Measurements from ENCODE around the gene VPS39.

Gene VPS39

GRCh38 chr15:42128476-42128875, 79.6 kb downstream of the VPS39 start:
- Histone ChIP-seq H3K4me2 (ENCODE audit: low read length) (no peak overlapping the region), H3K79me2 (ENCODE audit: low read length) (no peaks in the 10 kb centered on the region), H2AFZ (ENCODE audit: low read depth, low read length) (no peak overlapping the region), H3K4me3 (ENCODE audit: low read length) (no peak overlapping the region), H3K9ac (ENCODE audit: low read length) (no peak overlapping the region), H4K20me1 (ENCODE audit: insufficient read depth, low read length) (no peaks in the 10 kb centered on the region), H3K27ac (ENCODE audit: low read length) (no peak overlapping the region), H3K4me1 (ENCODE audit: low read length) (peaks cover 4% of the 10 kb centered on the region), H3K9me3 (ENCODE audit: insufficient read depth, low read length) (no peaks in the 10 kb centered on the region), H3K27me3 (ENCODE audit: low read depth, low read length) (peaks cover 16% of the 10 kb centered on the region), H3K36me3 (replicated peaks; ENCODE audit: low read depth, low read length) (no peaks in the 10 kb centered on the region)
- TF ChIP-seq, protein P1, sequence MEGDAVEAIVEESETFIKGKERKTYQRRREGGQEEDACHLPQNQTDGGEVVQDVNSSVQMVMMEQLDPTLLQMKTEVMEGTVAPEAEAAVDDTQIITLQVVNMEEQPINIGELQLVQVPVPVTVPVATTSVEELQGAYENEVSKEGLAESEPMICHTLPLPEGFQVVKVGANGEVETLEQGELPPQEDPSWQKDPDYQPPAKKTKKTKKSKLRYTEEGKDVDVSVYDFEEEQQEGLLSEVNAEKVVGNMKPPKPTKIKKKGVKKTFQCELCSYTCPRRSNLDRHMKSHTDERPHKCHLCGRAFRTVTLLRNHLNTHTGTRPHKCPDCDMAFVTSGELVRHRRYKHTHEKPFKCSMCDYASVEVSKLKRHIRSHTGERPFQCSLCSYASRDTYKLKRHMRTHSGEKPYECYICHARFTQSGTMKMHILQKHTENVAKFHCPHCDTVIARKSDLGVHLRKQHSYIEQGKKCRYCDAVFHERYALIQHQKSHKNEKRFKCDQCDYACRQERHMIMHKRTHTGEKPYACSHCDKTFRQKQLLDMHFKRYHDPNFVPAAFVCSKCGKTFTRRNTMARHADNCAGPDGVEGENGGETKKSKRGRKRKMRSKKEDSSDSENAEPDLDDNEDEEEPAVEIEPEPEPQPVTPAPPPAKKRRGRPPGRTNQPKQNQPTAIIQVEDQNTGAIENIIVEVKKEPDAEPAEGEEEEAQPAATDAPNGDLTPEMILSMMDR (IDR thresholded peaks at IDR 0.05; ENCODE audit: low read depth, low read length) = no peak
- TF ChIP-seq EZH2phosphoT487 (IDR thresholded peaks at IDR 0.05; ENCODE audit: low read depth) = no peak

- no peaks in the 10 kb centered on the region for H4K20me1 ChIP-seq (ENCODE audit: insufficient read depth, low read length)
- no peak overlapping the region for H3K4me2 ChIP-seq (ENCODE audit: low read length)
- H3K27me3 ChIP-seq (ENCODE audit: low read depth, low read length) = peaks cover 15% of the 10 kb centered on the region
- no peak overlapping the region for H3K9ac ChIP-seq (ENCODE audit: low read length)
- TF ChIP-seq, protein P1 (IDR thresholded peaks at IDR 0.05; ENCODE audit: low read depth, low read length) = no peak
- no peak for TF ChIP-seq EZH2phosphoT487 (IDR thresholded peaks at IDR 0.05; ENCODE audit: low read depth)
- no peaks in the 10 kb centered on the region for H3K79me2 ChIP-seq (ENCODE audit: low read length)
- no peaks in the 10 kb centered on the region for H3K36me3 ChIP-seq (replicated peaks; ENCODE audit: low read depth, low read length)
- no peaks in the 10 kb centered on the region for H3K9me3 ChIP-seq (ENCODE audit: insufficient read depth, low read length)
- no peak overlapping the region for H3K4me3 ChIP-seq (ENCODE audit: low read length)
- no peak overlapping the region for H3K27ac ChIP-seq (ENCODE audit: low read length)
- H3K4me1 ChIP-seq (ENCODE audit: low read length) = no peaks in the 10 kb centered on the region
- H2AFZ ChIP-seq (ENCODE audit: low read depth, low read length) = no peak overlapping the region
Observed at GRCh38 chr15:42123546-42123945, 84.6 kb downstream of the VPS39 start.

DNA sequence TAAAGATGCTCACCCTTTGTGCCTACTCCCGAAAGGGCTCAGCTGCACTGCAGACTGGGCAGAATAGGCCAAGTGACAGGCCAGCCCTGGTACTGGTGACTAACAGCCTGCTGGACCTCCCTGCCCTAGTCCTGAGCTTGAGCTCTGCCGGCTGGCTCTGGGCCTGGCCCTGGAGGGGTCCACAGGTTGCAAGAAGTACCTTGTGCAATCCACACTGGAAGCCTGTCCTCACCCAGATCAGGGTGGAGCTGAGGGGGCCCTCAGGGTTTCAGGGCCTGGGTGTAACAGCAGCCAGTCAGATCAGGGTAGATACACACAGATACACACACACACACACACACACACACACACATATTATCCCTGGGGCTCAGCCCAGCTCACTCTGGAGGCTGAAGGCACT, 86.4 kb downstream of the VPS39 start:
- Histone ChIP-seq H3K4me1 (ENCODE audit: low read length) (no peaks in the 10 kb centered on the region), H3K9ac (ENCODE audit: low read length) (no peak overlapping the region), H3K27ac (ENCODE audit: low read length) (no peak overlapping the region), H3K4me3 (ENCODE audit: low read length) (no peak overlapping the region), H3K27me3 (ENCODE audit: low read depth, low read length) (peaks cover 18% of the 10 kb centered on the region), H3K79me2 (ENCODE audit: low read length) (no peaks in the 10 kb centered on the region), H3K9me3 (ENCODE audit: insufficient read depth, low read length) (no peaks in the 10 kb centered on the region), H3K36me3 (replicated peaks; ENCODE audit: low read depth, low read length) (no peaks in the 10 kb centered on the region), H3K4me2 (ENCODE audit: low read length) (no peak overlapping the region), H4K20me1 (ENCODE audit: insufficient read depth, low read length) (no peaks in the 10 kb centered on the region), H2AFZ (ENCODE audit: low read depth, low read length) (no peak overlapping the region)
- TF ChIP-seq, protein P1 (IDR thresholded peaks at IDR 0.05; ENCODE audit: low read depth, low read length) = no peak
- no peak for TF ChIP-seq EZH2phosphoT487 (IDR thresholded peaks at IDR 0.05; ENCODE audit: low read depth)

DNA sequence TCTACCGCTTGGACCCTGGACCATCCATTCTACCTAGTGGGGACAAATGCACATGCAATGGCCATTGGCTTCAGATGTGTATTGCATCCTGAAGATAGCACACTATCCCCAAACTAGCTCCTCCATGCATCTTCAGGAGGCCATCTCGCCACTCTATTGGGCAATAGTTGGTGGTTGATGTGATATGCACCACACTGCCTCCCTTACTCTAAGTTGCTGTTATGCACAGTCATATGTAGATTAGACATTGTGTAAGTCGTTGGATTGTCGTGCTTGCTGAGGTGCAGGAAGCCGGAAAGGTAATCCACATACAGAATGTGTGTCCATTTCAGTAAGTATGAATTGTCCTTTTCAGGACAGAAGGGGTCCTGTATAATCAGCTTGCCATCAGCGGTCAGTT, 87.1 kb downstream of the VPS39 start:
- no peak overlapping the region for H3K4me3 ChIP-seq (ENCODE audit: low read length)
- H3K4me2 ChIP-seq (ENCODE audit: low read length) = no peak overlapping the region
- H3K4me1 ChIP-seq (ENCODE audit: low read length) = no peaks in the 10 kb centered on the region
- TF ChIP-seq EZH2phosphoT487 (IDR thresholded peaks at IDR 0.05; ENCODE audit: low read depth) = no peak
- TF ChIP-seq, protein P1 (IDR thresholded peaks at IDR 0.05; ENCODE audit: low read depth, low read length) = no peak
- no peak overlapping the region for H3K27ac ChIP-seq (ENCODE audit: low read length)
- H3K36me3 ChIP-seq (replicated peaks; ENCODE audit: low read depth, low read length) = no peaks in the 10 kb centered on the region
- no peaks in the 10 kb centered on the region for H3K79me2 ChIP-seq (ENCODE audit: low read length)
- H3K9ac ChIP-seq (ENCODE audit: low read length) = no peak overlapping the region
- no peaks in the 10 kb centered on the region for H3K9me3 ChIP-seq (ENCODE audit: insufficient read depth, low read length)
- H2AFZ ChIP-seq (ENCODE audit: low read depth, low read length) = no peak overlapping the region
- H4K20me1 ChIP-seq (ENCODE audit: insufficient read depth, low read length) = no peaks in the 10 kb centered on the region
- peaks cover 18% of the 10 kb centered on the region for H3K27me3 ChIP-seq (ENCODE audit: low read depth, low read length)
